GM12874 (cell line): ENCODE measurements around the gene FRRS1.

Source experiments
- TF ChIP-seq, protein P1 (sequence below): IDR thresholded peaks from 2 replicates; pipeline ENCODE4 v1.5.1; 2011; ENCODE audit warnings: low read depth, mild to moderate bottlenecking, control low read depth, low read length, moderate library complexity; ENCODE audit not compliant: insufficient read depth

FRRS1 gene

DNA sequence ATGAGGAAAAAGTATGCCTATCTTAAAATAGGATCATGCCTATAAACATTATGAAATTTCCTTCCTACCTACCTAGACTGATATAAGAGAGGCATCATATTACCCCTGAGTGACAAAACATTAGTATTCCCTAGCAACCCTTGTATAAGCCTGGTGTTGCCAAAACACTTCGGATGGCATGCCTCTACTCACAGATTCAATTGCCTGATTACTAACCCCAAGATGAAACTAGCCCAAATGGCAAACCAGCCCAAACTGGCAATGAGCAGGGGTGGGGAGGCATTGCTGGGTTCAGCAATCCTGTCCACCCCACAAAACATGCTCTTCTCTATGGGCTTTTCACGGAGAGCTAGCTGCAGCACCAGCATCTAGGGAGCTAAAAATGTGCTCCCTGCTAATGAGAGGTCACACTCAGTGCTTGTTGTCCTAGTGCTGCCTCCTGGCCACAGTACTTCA lies 106.7 kb downstream of the FRRS1 start:
- TF ChIP-seq, protein P1, sequence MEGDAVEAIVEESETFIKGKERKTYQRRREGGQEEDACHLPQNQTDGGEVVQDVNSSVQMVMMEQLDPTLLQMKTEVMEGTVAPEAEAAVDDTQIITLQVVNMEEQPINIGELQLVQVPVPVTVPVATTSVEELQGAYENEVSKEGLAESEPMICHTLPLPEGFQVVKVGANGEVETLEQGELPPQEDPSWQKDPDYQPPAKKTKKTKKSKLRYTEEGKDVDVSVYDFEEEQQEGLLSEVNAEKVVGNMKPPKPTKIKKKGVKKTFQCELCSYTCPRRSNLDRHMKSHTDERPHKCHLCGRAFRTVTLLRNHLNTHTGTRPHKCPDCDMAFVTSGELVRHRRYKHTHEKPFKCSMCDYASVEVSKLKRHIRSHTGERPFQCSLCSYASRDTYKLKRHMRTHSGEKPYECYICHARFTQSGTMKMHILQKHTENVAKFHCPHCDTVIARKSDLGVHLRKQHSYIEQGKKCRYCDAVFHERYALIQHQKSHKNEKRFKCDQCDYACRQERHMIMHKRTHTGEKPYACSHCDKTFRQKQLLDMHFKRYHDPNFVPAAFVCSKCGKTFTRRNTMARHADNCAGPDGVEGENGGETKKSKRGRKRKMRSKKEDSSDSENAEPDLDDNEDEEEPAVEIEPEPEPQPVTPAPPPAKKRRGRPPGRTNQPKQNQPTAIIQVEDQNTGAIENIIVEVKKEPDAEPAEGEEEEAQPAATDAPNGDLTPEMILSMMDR = no peak
